Hematopoietic multipotent progenitor cell (in vitro differentiated cells): ENCODE measurements around the gene DHX58. TPM values are rescaled to one million over a fixed set of nuclear protein-coding genes. Genes with fewer than 3 reads are reported as not detected.

Experiments used
- DNase-seq, 3 donors: peaks; one replicate each; pipeline ENCODE4 v3.0.0-alpha.2; 2011 to 2015; ENCODE audit warnings: low read depth in 2 of 3, low spot score in 2 of 3
- total RNA-seq: library from RNA; depleted of rRNA; stranded (reverse); fragments of >200 nt; gene quantifications from one replicate; pipeline ENCODE4 v1.2.3, GENCODE V29; 2012

The DHX58 gene
- total RNA-seq, 1 donor, result 47.4 TPM

- DNase-seq, result no peak
Measured at GRCh38 chr17:42056635-42057034, 55.9 kb downstream of the DHX58 start.

- no peak for DNase-seq
Measured at GRCh38 chr17:42055496-42055895, 57.0 kb downstream of the DHX58 start.

- no peak for DNase-seq
Measured at GRCh38 chr17:42055027-42055426, 57.5 kb downstream of the DHX58 start.

GRCh38 chr17:42053731-42054500 is 58.6 kb downstream of the DHX58 start:
- DNase-seq, result no peak

GRCh38 chr17:42052346-42052877 is 60.1 kb downstream of the DHX58 start:
- no peak for DNase-seq

GRCh38 chr17:42051645-42052044 is 60.9 kb downstream of the DHX58 start:
- no peak for DNase-seq

Other genes with a start within 250 kb of the DHX58 start
- 21.8 TPM for gene KLHL11, start 247.3 kb downstream of the DHX58 start, total RNA-seq
- gene ACLY, start 193.8 kb downstream of the DHX58 start, total RNA-seq, result 83.7 TPM
- 0.54 TPM for gene ODAD4, start 182.1 kb downstream of the DHX58 start, total RNA-seq
- 38.5 TPM for gene CNP, start 145.9 kb downstream of the DHX58 start, total RNA-seq
- 46.3 TPM for gene DNAJC7, start 95.3 kb downstream of the DHX58 start, total RNA-seq
- gene NKIRAS2, start 92.6 kb downstream of the DHX58 start, total RNA-seq, result 40.9 TPM
- 12.9 TPM for gene C17orf113, start 62.1 kb downstream of the DHX58 start, total RNA-seq
- gene ZNF385C, start 14.2 kb downstream of the DHX58 start, total RNA-seq, result 1.9 TPM
- gene KAT2A, start 8.7 kb upstream of the DHX58 start, total RNA-seq, result 24.8 TPM
- not detected for gene HSPB9, start 10.1 kb upstream of the DHX58 start, total RNA-seq
- gene RAB5C, start 42.3 kb upstream of the DHX58 start, total RNA-seq, result 98.6 TPM
- gene KCNH4, start 68.4 kb upstream of the DHX58 start, total RNA-seq, result 0.27 TPM
- not detected for gene HCRT, start 72.7 kb upstream of the DHX58 start, total RNA-seq
- gene GHDC, start 81.8 kb upstream of the DHX58 start, total RNA-seq, result 52.5 TPM
- gene STAT5B, start 163.7 kb upstream of the DHX58 start, total RNA-seq, result 135 TPM
- gene STAT5A, start 175.8 kb upstream of the DHX58 start, total RNA-seq, result 603 TPM